GM12872 (cell line): ENCODE results near the gene RCOR3.

Source experiments
- CTCF ChIP-seq: IDR thresholded peaks from 3 replicates; pipeline ENCODE4 v1.5.1; 2011; ENCODE audit warnings: low read depth, mild to moderate bottlenecking, low read length, moderate library complexity; ENCODE audit not compliant: insufficient read depth

Gene RCOR3

GRCh38 chr1:211260141-211261107 is 1.3 kb downstream of the RCOR3 start:
- no peak for TF ChIP-seq CTCF

GRCh38 chr1:211261229-211261628 is 2.1 kb downstream of the RCOR3 start:
- no peak for TF ChIP-seq CTCF

GRCh38 chr1:211267204-211267857 is 8.2 kb downstream of the RCOR3 start:
- no peak for TF ChIP-seq CTCF

- no peak for TF ChIP-seq CTCF
These were observed 20.2 kb downstream of the RCOR3 start for GRCh38 chr1:211279340-211279739.

GRCh38 chr1:211280910-211281309 is 21.7 kb downstream of the RCOR3 start:
- TF ChIP-seq CTCF = no peak

GRCh38 chr1:211281320-211282022 is 22.3 kb downstream of the RCOR3 start:
- TF ChIP-seq CTCF = no peak

- no peak for TF ChIP-seq CTCF
These were observed 22.8 kb downstream of the RCOR3 start for GRCh38 chr1:211282023-211282373.
